ENCODE measurements around the gene ZFYVE28. TPM values are rescaled to one million over a fixed set of nuclear protein-coding genes. Genes with fewer than 3 reads are reported as not detected.
"Not testable (repeated sequence)": the region's sequence is repeated elsewhere in the genome, so short reads cannot be mapped to it uniquely, and the experiment has no call there.

ZFYVE28 gene
- total RNA-seq, 1 donor from 2014 or later = 2.0 TPM

GRCh38 chr4:2432004-2432403, 13.6 kb upstream of the ZFYVE28 start:
- no peak overlapping the region for H3K4me3 ChIP-seq (ENCODE audit: low read depth, low read length)
- DNase-seq (ENCODE audit: low read depth) = no peak
- TF ChIP-seq CTCF (IDR thresholded peaks at IDR 0.05; ENCODE audit: insufficient read depth, low read length, poor library complexity, severe bottlenecking) = no peak
- H3K36me3 ChIP-seq (ENCODE audit: control insufficient read depth, insufficient read depth, low read length) = no peaks in the 10 kb centered on the region
- peaks cover 11% of the 10 kb centered on the region for H3K27me3 ChIP-seq (ENCODE audit: control insufficient read depth, insufficient read depth, low read length)

DNA sequence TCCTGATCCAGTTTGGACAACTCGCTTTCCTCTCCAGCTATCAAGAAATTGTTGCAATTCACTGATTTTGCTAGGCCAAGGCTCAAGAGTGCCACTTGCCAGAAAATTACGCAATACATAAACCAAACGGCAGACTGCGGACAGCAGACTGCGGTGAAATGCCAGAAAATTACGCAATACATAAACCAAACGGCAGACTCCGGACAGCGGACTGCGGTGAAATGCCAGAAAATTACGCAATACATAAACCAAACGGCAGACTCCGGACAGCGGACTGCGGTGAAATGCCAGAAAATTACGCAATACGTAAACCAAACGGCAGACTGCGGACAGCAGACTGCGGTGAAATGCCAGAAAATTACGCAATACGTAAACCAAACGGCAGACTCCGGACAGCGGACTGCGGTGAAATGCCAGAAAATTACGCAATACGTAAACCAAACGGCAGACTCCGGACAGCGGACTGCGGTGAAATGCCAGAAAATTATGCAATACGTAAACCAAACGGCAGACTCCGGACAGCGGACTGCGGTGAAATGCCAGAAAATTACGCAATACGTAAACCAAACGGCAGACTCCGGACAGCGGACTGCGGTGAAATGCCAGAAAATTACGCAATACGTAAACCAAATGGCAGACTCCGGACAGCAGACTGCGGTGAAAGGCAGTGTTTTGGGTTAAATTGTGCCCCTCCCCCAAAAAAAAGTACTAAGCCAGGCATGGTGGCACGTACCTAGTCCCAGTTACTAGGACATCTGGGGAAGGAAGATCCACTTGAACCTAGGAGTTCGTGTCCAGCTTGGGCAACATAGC, 11.7 kb upstream of the ZFYVE28 start:
- H3K27me3 ChIP-seq (ENCODE audit: control insufficient read depth, insufficient read depth, low read length) = peaks cover 11% of the 10 kb centered on the region
- H3K4me3 ChIP-seq (ENCODE audit: low read depth, low read length); DNase-seq (ENCODE audit: low read depth); H3K36me3 ChIP-seq (ENCODE audit: control insufficient read depth, insufficient read depth, low read length): not testable (repeated sequence)

DNA sequence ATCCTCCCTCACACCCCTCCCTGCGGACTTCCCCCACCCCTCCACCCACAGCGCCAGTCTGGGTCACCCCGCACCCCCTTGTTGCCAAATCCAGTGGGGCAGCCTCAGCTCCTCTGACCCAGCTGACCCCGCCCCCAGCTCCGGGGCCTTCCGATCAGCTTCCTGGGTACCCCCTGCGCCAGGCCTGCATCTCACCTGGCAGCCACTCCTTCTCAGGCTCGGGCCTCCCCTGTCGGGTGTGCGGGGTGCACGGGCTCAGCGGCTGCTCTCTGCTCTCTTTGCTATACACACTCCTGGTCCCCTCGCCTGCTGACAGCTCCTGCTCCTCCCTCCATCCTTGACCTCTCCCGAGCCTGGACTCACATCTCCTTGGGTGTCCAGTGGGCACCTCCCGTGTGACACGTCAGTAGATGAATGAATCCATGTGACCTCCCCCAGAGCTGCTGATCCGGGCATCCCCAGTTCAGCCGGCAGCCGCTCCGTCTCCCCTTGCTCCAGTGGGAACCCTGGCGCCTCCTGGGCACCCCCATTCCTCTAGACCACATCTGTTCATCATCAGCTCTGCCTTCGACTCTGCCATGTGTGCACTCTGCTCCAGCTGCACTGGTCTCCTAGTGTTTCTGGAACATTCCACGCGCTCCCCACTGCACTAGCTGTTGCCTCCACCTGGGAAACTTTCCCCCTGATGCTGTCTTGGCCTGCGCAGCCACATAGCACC, 10.2 kb upstream of the ZFYVE28 start:
- Histone ChIP-seq H3K27me3 (ENCODE audit: control insufficient read depth, insufficient read depth, low read length) (peaks cover 8% of the 10 kb centered on the region), H3K36me3 (ENCODE audit: control insufficient read depth, insufficient read depth, low read length) (no peaks in the 10 kb centered on the region), H3K4me3 (ENCODE audit: low read depth, low read length) (no peak overlapping the region)
- no peak for DNase-seq (ENCODE audit: low read depth)
- TF ChIP-seq CTCF (IDR thresholded peaks at IDR 0.05; ENCODE audit: insufficient read depth, low read length, poor library complexity, severe bottlenecking) = no peak

DNA sequence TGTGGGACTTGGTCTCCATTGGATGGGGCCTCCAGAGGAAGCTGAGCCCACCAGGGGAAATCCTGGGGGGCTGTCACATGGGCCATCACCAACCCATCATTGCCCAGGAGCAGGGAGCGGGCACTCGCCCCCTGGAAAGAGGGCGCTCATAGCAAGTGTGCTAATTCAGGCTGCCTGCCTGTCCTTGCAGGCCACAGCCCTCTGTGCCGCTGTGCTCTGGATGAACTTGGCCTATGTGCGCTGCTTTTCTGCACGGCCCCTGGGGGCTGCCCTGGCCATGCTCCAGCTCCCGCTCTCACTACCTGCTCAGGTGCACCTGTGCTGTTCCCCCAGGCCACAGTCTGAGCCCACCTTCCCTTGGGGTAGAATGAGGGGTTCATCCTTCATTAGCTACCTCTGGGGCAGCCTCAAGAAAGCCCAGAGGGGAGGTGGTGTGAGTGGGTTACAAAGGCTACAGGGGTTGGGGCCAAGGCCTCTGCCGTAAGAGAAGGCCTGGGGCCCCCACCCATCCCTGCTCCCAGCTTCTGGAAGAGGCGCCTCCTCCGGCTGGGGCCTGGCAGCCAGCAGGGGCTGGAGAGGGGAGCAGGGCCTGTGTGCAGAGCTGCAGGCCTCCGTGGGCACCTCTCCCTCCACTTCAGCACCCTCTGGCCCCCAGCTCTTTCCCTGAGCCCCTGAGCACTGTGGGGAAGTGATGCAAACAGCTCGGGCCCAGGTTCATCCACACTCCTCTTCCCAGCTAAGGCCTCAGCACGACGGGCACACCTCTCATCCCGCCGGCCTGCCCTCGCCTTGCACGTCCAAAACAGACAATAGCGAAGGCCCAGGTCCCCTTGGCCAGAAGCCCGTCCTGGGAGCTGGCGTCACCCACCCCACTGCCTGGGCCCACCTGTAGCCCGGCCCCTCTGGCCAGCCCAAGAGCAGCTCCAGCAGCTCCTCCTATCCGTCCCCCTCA, 9.2 kb upstream of the ZFYVE28 start:
- no peaks in the 10 kb centered on the region for H3K36me3 ChIP-seq (ENCODE audit: control insufficient read depth, insufficient read depth, low read length)
- no peak for TF ChIP-seq CTCF (IDR thresholded peaks at IDR 0.05; ENCODE audit: insufficient read depth, low read length, poor library complexity, severe bottlenecking)
- peaks cover 11% of the 10 kb centered on the region for H3K27me3 ChIP-seq (ENCODE audit: control insufficient read depth, insufficient read depth, low read length)

GRCh38 chr4:2426711-2427275, 8.3 kb upstream of the ZFYVE28 start:
- DNase-seq (ENCODE audit: low read depth) = no peak
- TF ChIP-seq CTCF (IDR thresholded peaks at IDR 0.05; ENCODE audit: insufficient read depth, low read length, poor library complexity, severe bottlenecking) = no peak
- Histone ChIP-seq H3K4me3 (ENCODE audit: low read depth, low read length) (no peak overlapping the region), H3K27me3 (ENCODE audit: control insufficient read depth, insufficient read depth, low read length) (peaks cover 11% of the 10 kb centered on the region), H3K36me3 (ENCODE audit: control insufficient read depth, insufficient read depth, low read length) (no peaks in the 10 kb centered on the region)

More for the DNA sequence above, 9.2 kb upstream of the ZFYVE28 start:
- DNase-seq (ENCODE audit: low read depth) = no peak
- H3K4me3 ChIP-seq (ENCODE audit: low read depth, low read length) = no peak overlapping the region

Data from kidney epithelial cell (primary cell).